Measurements from ENCODE around the gene PLXNA4. TPM values are rescaled to one million over a fixed set of nuclear protein-coding genes. Genes with fewer than 3 reads are reported as not detected.

The PLXNA4 gene
- total and polyA plus RNA-seq, 2 experiments from 2014 or later = 7.3 to 33.3 TPM

DNA sequence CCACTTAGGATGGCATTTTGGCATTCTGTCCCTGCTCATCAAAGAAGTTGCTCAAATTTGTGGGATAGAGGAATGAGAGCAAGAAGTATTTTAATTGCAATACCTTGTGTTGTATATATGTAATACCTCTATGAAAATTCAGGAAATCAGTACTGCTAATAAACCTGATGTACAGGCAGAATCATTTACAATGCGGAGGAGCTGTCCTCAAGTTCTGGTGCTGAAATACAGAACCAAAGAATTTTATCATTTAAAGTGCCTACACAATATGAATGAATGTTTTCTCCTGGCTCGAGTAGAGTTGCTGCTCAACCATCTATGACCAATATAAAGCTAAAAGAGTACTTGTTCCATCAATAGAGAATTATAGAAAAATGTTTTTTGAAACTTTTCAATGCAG is 305.8 kb downstream of the PLXNA4 start:
- Histone ChIP-seq H3K4me3 (no peak overlapping the region), H3K4me1 (ENCODE audit: low read depth) (no peaks in the 10 kb centered on the region), H3K36me3 (no peaks in the 10 kb centered on the region), H3K27me3 (peaks cover 12% of the 10 kb centered on the region), H3K27ac (no peak overlapping the region), H3K9me3 (ENCODE audit: low read depth) (no peaks in the 10 kb centered on the region)
- TF ChIP-seq, protein P1, sequence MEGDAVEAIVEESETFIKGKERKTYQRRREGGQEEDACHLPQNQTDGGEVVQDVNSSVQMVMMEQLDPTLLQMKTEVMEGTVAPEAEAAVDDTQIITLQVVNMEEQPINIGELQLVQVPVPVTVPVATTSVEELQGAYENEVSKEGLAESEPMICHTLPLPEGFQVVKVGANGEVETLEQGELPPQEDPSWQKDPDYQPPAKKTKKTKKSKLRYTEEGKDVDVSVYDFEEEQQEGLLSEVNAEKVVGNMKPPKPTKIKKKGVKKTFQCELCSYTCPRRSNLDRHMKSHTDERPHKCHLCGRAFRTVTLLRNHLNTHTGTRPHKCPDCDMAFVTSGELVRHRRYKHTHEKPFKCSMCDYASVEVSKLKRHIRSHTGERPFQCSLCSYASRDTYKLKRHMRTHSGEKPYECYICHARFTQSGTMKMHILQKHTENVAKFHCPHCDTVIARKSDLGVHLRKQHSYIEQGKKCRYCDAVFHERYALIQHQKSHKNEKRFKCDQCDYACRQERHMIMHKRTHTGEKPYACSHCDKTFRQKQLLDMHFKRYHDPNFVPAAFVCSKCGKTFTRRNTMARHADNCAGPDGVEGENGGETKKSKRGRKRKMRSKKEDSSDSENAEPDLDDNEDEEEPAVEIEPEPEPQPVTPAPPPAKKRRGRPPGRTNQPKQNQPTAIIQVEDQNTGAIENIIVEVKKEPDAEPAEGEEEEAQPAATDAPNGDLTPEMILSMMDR (IDR thresholded peaks at IDR 0.05; ENCODE audit: low read depth, low read length) = no peak
- peak; percentile 37 to 71 for DNase-seq (ENCODE audit: low read depth in 1 of 2, low spot score in 1 of 2)

DNA sequence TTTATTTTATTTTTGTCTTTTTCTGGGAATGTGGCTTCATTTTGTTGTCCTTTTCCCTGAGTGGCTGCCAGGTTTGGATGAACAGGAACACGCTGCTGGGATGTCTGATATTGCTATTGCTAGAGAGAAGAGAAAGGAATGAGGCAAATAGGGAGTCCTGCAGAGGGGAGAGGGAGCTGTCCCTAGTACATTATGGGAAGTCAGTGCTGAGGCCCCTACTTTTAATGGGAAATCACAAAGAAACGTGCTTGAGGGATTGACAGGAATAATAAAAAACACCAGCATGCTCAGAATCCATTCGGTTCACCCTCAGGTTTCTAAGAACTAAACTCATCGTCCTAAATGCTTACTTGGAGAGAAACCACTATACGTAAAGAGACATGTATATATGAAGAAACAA is 306.6 kb downstream of the PLXNA4 start:
- no peaks in the 10 kb centered on the region for H3K4me1 ChIP-seq (ENCODE audit: low read depth)
- TF ChIP-seq, protein P1 (IDR thresholded peaks at IDR 0.05; ENCODE audit: low read depth, low read length) = no peak
- H3K27ac ChIP-seq = no peak overlapping the region
- no peaks in the 10 kb centered on the region for H3K9me3 ChIP-seq (ENCODE audit: low read depth)
- H3K36me3 ChIP-seq = no peaks in the 10 kb centered on the region
- no peak overlapping the region for H3K4me3 ChIP-seq
- peaks cover 12% of the 10 kb centered on the region for H3K27me3 ChIP-seq
- no peak for DNase-seq (ENCODE audit: low read depth in 1 of 2, low spot score in 1 of 2)

DNA sequence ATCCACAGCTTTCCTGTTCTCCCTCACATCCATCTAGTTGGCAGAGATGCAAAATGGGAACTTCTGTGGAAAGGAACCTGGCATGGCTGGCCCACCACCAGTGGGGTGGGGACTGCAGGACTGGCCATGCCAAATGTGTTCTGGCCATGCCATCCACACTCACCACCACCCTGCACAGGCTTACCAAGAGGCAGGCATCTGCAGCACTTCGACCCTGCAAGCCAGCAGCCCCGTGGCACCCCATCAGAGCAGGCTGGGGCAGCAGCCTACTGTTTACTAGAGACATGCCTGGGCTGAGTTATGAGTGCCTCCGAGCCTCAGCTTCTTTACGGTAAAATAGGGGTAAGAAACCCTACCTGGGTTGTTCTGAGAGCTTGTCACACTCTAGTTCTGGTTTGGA is 313.1 kb downstream of the PLXNA4 start:
- no peak overlapping the region for H3K27ac ChIP-seq
- no peak for DNase-seq (ENCODE audit: low read depth in 1 of 2, low spot score in 1 of 2)
- TF ChIP-seq, protein P1 (IDR thresholded peaks at IDR 0.05; ENCODE audit: low read depth, low read length) = no peak
- H3K36me3 ChIP-seq = no peaks in the 10 kb centered on the region
- H3K27me3 ChIP-seq = peaks cover 22% of the 10 kb centered on the region
- H3K4me3 ChIP-seq = no peak overlapping the region
- no peaks in the 10 kb centered on the region for H3K4me1 ChIP-seq (ENCODE audit: low read depth)
- H3K9me3 ChIP-seq (ENCODE audit: low read depth) = no peaks in the 10 kb centered on the region

DNA sequence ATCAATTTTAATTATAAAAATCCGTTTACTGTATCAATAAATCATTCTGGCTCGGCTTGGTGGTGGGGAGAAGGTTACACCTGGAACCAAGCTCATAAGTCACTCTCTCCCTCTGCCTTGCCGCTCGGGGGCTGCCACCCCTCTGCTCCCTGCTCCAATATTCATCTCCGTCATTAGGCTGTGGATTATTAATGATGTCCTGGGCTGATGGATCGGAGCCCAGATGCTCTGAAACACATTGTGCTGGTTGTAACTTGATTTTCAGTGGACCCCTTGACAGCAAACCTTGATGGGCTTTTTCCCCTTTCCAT is 314.2 kb downstream of the PLXNA4 start:
- no peak for DNase-seq (ENCODE audit: low read depth in 1 of 2, low spot score in 1 of 2)
- H3K27me3 ChIP-seq = peaks cover 24% of the 10 kb centered on the region
- H3K27ac ChIP-seq = no peak overlapping the region
- TF ChIP-seq, protein P1 (IDR thresholded peaks at IDR 0.05; ENCODE audit: low read depth, low read length) = no peak
- H3K36me3 ChIP-seq = no peaks in the 10 kb centered on the region
- no peak overlapping the region for H3K4me3 ChIP-seq
- no peaks in the 10 kb centered on the region for H3K9me3 ChIP-seq (ENCODE audit: low read depth)
- H3K4me1 ChIP-seq (ENCODE audit: low read depth) = no peaks in the 10 kb centered on the region

DNA sequence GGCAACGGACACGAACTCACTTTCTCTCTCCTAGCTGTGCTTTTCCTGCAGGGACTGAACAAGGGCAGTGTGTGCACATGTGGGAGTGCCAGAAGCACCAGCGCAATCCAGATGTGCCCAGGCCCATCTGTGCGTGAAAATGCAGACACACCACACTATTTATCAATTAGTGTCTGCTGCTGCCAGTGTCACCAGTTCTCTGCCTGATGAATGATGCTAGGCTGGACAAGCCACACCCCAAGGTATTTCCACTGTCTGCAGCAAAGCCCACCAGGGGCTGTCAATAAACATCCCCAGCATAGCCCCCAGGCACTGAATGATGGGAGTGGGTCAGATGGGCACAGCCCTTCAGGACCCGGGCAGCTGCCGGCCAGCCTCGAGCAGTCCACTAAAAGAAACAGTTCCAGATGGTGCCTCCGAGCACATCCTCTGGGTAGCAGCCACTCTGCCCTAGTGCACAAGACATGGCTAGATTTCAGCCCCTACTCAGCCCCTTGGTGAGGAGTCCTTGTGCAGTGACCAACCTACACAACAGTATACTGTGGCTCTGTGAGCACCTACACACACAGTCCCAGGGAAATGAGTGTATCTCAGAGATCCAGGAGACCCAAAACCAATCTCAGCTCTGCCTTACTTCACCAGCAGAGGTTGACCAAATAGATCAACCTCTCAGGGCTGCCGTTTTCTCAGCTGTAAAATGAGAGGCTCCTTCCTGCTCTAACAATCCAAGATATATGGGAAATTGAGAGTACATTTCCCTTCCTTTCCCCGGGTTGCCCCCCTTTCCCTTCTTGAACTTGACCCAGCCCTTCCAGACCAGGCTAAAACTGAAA is 314.7 kb downstream of the PLXNA4 start:
- TF ChIP-seq, protein P1 (IDR thresholded peaks at IDR 0.05; ENCODE audit: low read depth, low read length) = no peak
- Histone ChIP-seq H3K27ac (no peak overlapping the region), H3K9me3 (ENCODE audit: low read depth) (no peaks in the 10 kb centered on the region), H3K27me3 (peaks cover 20% of the 10 kb centered on the region), H3K36me3 (no peaks in the 10 kb centered on the region), H3K4me1 (ENCODE audit: low read depth) (peaks cover under 1% of the 10 kb centered on the region), H3K4me3 (no peak overlapping the region)
- DNase-seq (ENCODE audit: low read depth in 1 of 2, low spot score in 1 of 2) = no peak
